Effector memory CD4-positive, alpha-beta T cell (primary cell): ENCODE data around the gene WDR33.
A peak's percentile ranks its signal among the peaks of the same experiment; 100 is the strongest.

Experiments
- DNase-seq, 3 donors: peaks; one replicate each; pipeline ENCODE4 v3.0.0-alpha.2; 2020
- H3K27ac ChIP-seq: 2 replicates; pipeline ENCODE4 v1.7.0; 2013; ENCODE audit warnings: mild to moderate bottlenecking, low read length, moderate library complexity; ENCODE audit not compliant: insufficient read depth, poor library complexity, severe bottlenecking
- H3K27me3 ChIP-seq: replicated peaks from 2 replicates; pipeline ENCODE4 v1.7.0; 2013; ENCODE audit warnings: mild to moderate bottlenecking, low read length; ENCODE audit not compliant: insufficient read depth, control insufficient read depth, poor library complexity, severe bottlenecking
- H3K36me3 ChIP-seq: 2 replicates; pipeline ENCODE4 v1.7.0; 2013; ENCODE audit warnings: mild to moderate bottlenecking, low read length, moderate library complexity; ENCODE audit not compliant: control insufficient read depth, insufficient read depth
- H3K4me1 ChIP-seq: 2 replicates; pipeline ENCODE4 v1.7.0; 2013; ENCODE audit warnings: low read length, mild to moderate bottlenecking; ENCODE audit not compliant: control insufficient read depth, insufficient read depth, poor library complexity, severe bottlenecking
- H3K4me3 ChIP-seq: 2 replicates; pipeline ENCODE4 v1.7.0; 2013; ENCODE audit warnings: low read length, low read depth, mild to moderate bottlenecking; ENCODE audit not compliant: insufficient read depth, poor library complexity, severe bottlenecking
- H3K9me3 ChIP-seq: 2 replicates; pipeline ENCODE4 v1.7.0; 2013; ENCODE audit warnings: mild to moderate bottlenecking, low read length, moderate library complexity; ENCODE audit not compliant: control insufficient read depth

The WDR33 gene

GRCh38 chr2:127700527-127701192 lies 110.3 kb downstream of the WDR33 start:
- no peak for DNase-seq
- no peaks in the 10 kb centered on the region for H3K27me3 ChIP-seq
- peak overlapping the region; percentile 72 for H3K4me3 ChIP-seq
- H3K36me3 ChIP-seq: peaks cover 4% of the 10 kb centered on the region
- H3K9me3 ChIP-seq: no peaks in the 10 kb centered on the region
- peaks cover 25% of the 10 kb centered on the region for H3K4me1 ChIP-seq
- H3K27ac ChIP-seq: peak overlapping the region; percentile 84

DNA sequence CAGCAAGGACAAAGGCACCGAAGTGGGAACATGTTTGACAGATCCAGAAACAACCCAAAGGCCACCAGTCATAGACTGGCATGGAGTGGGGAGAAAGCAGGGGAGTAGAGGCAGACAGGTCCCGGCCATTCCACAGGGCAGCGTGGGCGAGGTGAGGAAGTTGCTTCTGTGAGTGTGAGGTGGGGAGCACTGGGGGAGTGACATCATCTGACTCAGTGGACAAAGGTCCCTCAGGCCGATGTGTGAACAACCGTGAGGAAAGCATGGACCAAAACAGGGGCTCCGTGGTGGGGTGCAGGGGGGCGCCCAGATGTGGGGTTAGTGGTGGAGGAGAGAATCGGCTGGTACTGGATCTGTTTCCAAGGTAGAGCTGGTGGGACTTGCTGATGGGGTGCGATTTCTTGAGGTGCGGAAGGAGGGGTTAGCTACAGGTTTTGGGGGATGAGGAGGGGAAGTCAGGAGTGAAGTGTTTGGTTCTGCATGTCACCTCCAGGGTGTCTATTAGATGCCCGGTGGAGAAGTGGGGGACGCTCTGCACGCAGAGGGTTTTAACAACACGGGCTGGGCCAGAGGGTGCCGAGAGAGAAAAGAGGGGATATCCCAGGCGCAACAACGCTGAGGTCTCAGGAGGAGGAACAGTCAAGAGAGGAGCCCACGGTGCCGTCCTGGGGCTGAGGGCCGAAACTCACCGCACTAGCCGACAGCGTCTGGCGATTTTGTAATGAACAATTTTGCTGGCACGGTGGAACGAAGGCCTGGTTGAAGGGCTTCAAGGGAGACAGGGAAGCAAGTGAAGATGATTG lies 112.2 kb downstream of the WDR33 start:
- H3K27ac ChIP-seq: no peak overlapping the region
- no peaks in the 10 kb centered on the region for H3K9me3 ChIP-seq
- H3K4me1 ChIP-seq: peaks cover 20% of the 10 kb centered on the region
- no peaks in the 10 kb centered on the region for H3K27me3 ChIP-seq
- H3K4me3 ChIP-seq: no peak overlapping the region
- no peaks in the 10 kb centered on the region for H3K36me3 ChIP-seq
- DNase-seq: no peak

DNA sequence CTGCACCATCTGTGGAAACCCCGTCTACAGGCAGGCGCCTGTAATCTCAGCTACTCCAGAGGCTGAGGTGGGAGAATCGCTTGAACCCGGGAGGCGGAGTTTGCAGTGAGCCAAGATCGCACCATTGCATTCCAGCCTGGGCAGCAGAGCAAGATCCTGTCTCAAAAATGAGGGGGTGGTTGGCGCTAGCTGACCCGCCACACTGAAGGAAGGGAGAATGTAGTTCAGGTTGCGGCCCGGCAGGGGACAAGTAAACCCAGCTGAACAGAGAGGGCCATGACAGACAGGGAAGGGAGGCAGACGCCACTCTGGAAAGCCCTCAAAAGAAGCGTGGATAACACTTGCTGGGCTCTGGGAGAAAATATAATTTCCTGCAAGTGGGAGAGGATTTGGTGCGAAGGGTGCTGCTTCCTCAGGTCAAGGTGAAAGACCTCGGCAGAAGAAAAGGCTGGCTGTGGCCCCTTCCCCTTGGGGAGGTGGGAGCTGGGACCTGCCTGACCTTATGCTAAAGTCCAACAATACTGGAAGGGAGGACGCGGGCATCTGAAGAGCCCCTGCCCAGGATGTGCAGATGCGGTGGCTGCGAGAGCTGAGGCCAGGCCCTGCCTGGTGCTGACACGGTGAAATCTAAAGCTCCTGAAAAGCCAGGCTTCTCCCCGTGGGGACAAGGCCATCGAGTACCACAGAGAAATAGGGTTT lies 113.3 kb downstream of the WDR33 start:
- no peak for DNase-seq
- Histone ChIP-seq H3K4me3 (no peak overlapping the region), H3K9me3 (no peaks in the 10 kb centered on the region), H3K4me1 (peaks cover 10% of the 10 kb centered on the region), H3K27ac (no peak overlapping the region), H3K36me3 (no peaks in the 10 kb centered on the region), H3K27me3 (no peaks in the 10 kb centered on the region)

GRCh38 chr2:127695491-127696472 lies 115.2 kb downstream of the WDR33 start:
- no peaks in the 10 kb centered on the region for H3K36me3 ChIP-seq
- H3K9me3 ChIP-seq: no peaks in the 10 kb centered on the region
- H3K27ac ChIP-seq: no peak overlapping the region
- H3K4me3 ChIP-seq: no peak overlapping the region
- DNase-seq: peak in 1 of 3 donors; percentile 15
- peaks cover 3% of the 10 kb centered on the region for H3K4me1 ChIP-seq
- no peaks in the 10 kb centered on the region for H3K27me3 ChIP-seq

DNA sequence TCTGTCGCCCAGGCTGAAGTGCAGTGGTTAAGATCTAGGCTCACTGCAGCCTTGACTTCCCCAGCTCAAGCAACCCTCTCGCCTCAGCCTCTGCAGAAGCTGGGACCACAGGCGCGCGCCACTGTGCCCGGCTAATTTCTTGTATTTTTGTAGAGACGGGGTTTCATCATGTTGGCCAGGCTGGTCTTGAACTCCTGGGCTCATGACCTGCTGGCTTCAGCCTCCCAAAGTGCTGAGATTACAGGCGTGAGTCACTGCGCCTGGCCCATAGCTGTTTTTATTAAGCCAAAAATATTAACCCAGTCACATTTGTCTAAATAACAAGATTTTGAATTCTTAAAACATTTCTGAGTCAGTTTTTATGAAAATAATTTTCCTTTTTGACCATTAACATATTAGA lies 116.0 kb downstream of the WDR33 start:
- Histone ChIP-seq H3K4me3 (no peak overlapping the region), H3K36me3 (no peaks in the 10 kb centered on the region), H3K27ac (no peak overlapping the region), H3K4me1 (no peaks in the 10 kb centered on the region), H3K27me3 (no peaks in the 10 kb centered on the region), H3K9me3 (no peaks in the 10 kb centered on the region)
- DNase-seq: no peak

GRCh38 chr2:127690696-127691095 lies 120.3 kb downstream of the WDR33 start:
- Histone ChIP-seq H3K9me3 (no peaks in the 10 kb centered on the region), H3K27me3 (no peaks in the 10 kb centered on the region), H3K4me3 (no peak overlapping the region), H3K4me1 (no peaks in the 10 kb centered on the region), H3K27ac (no peak overlapping the region), H3K36me3 (no peaks in the 10 kb centered on the region)
- DNase-seq: no peak

DNA sequence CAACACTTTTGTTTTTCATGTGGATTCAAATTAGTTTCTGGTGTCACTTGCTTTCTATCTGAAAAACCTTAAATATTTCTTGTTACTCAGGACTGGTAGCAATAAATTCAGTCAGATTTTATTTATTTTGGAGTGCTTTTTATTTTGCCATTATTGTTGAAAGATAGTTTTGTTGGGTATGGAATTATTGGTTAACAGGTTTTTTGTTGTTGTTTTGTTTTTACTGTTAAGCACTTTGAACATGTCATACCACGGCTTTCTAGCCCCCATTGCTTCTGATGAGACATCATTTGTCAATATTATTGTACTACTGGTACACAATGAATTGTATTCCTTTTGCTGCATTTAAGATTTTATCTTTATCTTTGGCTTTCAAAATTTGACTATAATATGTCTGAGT lies 122.6 kb downstream of the WDR33 start:
- Histone ChIP-seq H3K36me3 (no peaks in the 10 kb centered on the region), H3K4me3 (no peak overlapping the region), H3K4me1 (no peaks in the 10 kb centered on the region), H3K9me3 (no peaks in the 10 kb centered on the region), H3K27ac (no peak overlapping the region), H3K27me3 (no peaks in the 10 kb centered on the region)
- no peak for DNase-seq

DNA sequence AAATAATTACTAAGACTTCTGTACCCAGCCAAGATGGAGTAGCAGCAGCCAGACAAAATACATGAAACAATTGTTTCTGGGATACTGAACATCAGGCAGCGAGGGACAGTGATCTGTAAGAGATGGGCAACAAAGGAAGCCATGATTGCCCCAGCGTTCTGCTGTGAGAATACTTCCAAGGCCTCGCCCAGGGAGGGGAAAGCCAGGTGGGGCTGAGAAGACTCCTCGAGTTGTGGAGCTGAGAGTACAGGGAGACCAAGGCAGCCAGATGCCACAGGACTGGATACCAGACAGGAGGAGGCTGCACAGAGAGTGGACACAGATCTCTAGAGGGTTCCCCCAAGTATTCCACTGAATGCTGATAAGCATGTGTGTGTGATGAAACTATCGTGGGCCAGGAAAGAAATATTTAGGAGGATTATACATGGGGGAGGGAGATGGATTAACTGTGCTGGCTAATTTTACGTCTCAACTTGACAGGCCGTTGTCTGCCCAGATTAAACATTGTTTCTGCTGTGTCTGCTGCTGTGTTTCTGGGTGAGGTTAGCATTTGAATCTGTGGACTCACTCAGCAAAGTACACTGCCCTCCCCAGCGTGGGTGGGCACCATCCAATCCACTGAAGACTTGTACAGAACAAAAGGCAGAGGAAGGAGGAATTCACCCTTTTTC lies 125.4 kb downstream of the WDR33 start:
- Histone ChIP-seq H3K9me3 (no peaks in the 10 kb centered on the region), H3K36me3 (no peaks in the 10 kb centered on the region), H3K4me1 (no peaks in the 10 kb centered on the region), H3K27ac (no peak overlapping the region), H3K4me3 (no peak overlapping the region), H3K27me3 (no peaks in the 10 kb centered on the region)
- no peak for DNase-seq

GRCh38 chr2:127683757-127684156 lies 127.2 kb downstream of the WDR33 start:
- no peak overlapping the region for H3K4me3 ChIP-seq
- no peak overlapping the region for H3K27ac ChIP-seq
- no peaks in the 10 kb centered on the region for H3K27me3 ChIP-seq
- no peaks in the 10 kb centered on the region for H3K36me3 ChIP-seq
- H3K4me1 ChIP-seq: no peaks in the 10 kb centered on the region
- DNase-seq: no peak
- H3K9me3 ChIP-seq: no peaks in the 10 kb centered on the region
